PFSK-1 (cell line): ENCODE results near the gene ZNF763.

Experiments
- FOXP2 ChIP-seq: optimal IDR thresholded peaks from 2 replicates; pipeline ENCODE3; 2011; ENCODE audit warnings: borderline replicate concordance, control low read depth, inconsistent platforms; ENCODE audit not compliant: insufficient read depth; ENCODE audit errors: extremely low read length, extremely low read depth
- POLR2AphosphoS5 ChIP-seq: IDR thresholded peaks from 2 replicates; pipeline ENCODE4 v1.6.1; 2012; ENCODE audit warnings: low read depth, mild to moderate bottlenecking, control low read depth, low read length, moderate library complexity
- REST ChIP-seq, 2 experiments: IDR thresholded peaks; 2 replicates each; pipeline versions ENCODE4 v1.6.1 to v1.8.0; 2011 to 2012; ENCODE audit warnings: low read depth in 2 of 2, low read length in 2 of 2, control low read depth in 1 of 2, inconsistent platforms in 1 of 2, mild to moderate bottlenecking in 1 of 2, moderate library complexity in 1 of 2; ENCODE audit not compliant: insufficient read depth in 1 of 2
- SIN3A ChIP-seq: IDR thresholded peaks from 2 replicates; pipeline ENCODE4 v1.6.1; 2012; ENCODE audit warnings: mild to moderate bottlenecking, low read length, moderate library complexity, borderline replicate concordance; ENCODE audit not compliant: insufficient read depth
- TAF1 ChIP-seq: IDR thresholded peaks from 2 replicates; pipeline ENCODE4 v1.6.1; 2012; ENCODE audit warnings: low read length, control low read depth, borderline replicate concordance; ENCODE audit not compliant: insufficient read depth

ZNF763 gene

DNA sequence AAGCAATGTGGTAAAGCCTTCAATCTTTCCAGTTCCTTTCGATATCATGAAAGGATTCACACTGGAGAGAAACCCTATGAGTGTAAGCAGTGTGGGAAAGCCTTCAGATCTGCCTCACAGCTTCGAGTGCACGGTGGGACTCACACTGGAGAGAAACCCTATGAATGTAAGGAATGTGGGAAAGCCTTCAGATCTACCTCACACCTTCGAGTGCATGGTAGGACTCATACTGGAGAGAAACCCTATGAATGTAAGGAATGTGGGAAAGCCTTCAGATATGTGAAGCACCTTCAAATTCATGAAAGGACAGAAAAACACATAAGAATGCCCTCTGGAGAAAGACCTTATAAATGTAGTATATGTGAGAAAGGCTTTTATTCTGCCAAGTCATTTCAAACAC, 15.6 kb upstream of the ZNF763 start:
- TF ChIP-seq SIN3A (no peak), REST (IDR thresholded peaks at IDR 0.05; ENCODE audit: insufficient read depth in 1 of 2, low read depth in 2 of 2, low read length in 2 of 2) (no peak), TAF1 (no peak), POLR2AphosphoS5 (no peak), FOXP2 (no peak)

DNA sequence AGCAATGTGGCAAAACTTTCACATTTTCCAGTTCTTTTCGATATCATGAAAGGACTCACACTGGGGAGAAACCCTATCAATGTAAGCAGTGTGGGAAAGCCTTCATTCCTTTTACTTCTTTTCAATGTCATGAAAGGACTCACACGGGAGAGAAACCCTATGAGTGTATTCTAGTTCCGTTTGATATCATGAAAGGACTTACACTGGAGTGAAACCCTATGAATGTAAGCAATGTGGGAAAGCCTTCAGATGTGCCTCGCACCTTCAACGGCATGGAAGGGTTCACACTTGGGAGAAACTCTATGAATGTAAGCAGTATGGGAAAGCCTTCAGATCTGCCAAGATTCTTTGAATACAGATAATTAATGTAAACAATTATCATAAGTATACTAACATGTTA, 14.5 kb upstream of the ZNF763 start:
- TF ChIP-seq POLR2AphosphoS5: no peak
- TF ChIP-seq TAF1: no peak
- no peak for TF ChIP-seq SIN3A
- no peak for TF ChIP-seq REST (IDR thresholded peaks at IDR 0.05; ENCODE audit: insufficient read depth in 1 of 2, low read depth in 2 of 2, low read length in 2 of 2)
- TF ChIP-seq FOXP2: no peak

DNA sequence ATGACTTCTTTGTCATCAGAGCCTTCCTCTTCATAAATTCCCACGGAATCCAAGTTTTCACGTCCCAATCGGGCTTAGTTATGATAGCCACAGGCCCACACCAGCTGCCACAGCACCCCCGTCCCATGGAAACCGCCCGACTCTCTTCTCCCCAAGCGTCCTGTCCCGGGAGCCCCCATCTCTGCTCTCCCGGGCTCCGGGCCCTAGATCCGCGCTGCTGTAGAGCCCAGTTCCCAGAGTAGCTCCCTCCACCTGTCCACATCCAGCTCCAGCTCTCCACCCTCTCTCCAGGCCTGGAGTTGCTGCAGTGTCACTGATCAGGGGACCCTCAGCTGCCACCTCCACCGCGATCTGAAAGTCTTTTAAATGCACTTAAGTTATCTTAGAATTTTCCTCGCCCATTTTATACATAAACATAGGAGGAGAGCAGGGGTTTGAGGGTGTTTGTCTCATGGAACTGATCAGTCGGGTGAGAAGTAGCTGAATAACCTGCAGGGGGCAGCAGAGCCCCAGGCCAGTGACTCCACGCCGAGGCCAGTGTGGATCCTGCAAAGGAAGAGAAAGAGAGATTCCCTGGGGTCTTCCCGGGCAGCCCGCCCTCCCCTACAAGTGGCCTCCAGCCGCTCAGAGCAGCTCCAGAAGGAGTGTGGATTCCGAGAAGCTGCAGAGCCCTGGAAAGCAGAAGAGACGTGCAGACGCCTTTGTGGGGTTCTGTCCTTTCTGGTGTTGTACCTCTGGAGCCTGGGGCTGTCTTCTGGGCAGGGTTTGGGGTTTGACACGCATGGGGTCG, 1.1 kb upstream of the ZNF763 start:
- no peak for TF ChIP-seq POLR2AphosphoS5
- TF ChIP-seq TAF1: no peak
- no peak for TF ChIP-seq SIN3A
- no peak for TF ChIP-seq FOXP2
- no peak for TF ChIP-seq REST (IDR thresholded peaks at IDR 0.05; ENCODE audit: insufficient read depth in 1 of 2, low read depth in 2 of 2, low read length in 2 of 2)

GRCh38 chr19:11964496-11964857, 363 bp upstream of the ZNF763 start:
- TF ChIP-seq REST (IDR thresholded peaks at IDR 0.05; ENCODE audit: insufficient read depth in 1 of 2, low read depth in 2 of 2, low read length in 2 of 2) (no peak), FOXP2 (no peak), TAF1 (no peak), POLR2AphosphoS5 (no peak), SIN3A (no peak)

DNA sequence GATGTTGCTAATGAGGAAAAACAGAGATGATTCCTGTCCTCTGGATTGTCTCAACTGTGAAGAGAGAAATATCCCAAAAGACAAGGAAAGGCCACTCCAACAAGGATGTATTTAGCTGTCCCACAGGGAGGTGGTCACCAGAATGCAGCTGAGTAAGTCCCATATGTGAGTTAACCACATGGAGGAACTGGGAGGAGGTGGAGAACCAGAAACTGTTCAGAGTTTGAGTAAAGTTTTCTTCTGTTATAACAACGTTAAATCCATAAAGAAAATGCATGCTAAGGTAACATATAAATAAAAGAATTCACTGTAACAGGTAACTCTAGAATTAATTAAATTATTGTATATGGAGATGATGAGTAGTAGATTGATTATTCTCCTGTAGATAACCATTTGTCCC, 5.3 kb downstream of the ZNF763 start:
- TF ChIP-seq SIN3A (no peak), FOXP2 (no peak), TAF1 (no peak), REST (IDR thresholded peaks at IDR 0.05; ENCODE audit: insufficient read depth in 1 of 2, low read depth in 2 of 2, low read length in 2 of 2) (no peak), POLR2AphosphoS5 (no peak)
